ENCODE measurements around the gene TPK1.

Gene TPK1

DNA sequence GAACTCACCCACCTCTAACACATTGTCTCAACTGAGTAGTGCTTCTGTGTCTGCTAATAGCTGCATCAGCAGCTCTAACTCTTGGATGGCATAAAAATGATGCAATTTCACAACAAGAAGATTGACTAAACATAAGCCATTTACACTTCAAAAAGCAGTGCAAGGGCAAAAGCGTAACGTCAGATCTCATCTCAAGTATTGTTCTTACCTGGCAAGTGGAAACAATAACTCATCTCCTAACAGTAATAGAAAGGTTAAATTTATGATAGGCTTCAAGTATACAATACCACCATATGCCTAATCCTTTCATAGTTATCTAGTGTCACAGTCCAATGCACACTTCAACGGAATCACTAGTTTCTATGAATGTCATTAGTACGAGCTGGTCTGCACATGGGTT lies 14.8 kb downstream of the TPK1 start:
- H3K4me1 Mint-ChIP-seq, result peaks cover 4% of the 10 kb centered on the region
- TF ChIP-seq, protein P1, sequence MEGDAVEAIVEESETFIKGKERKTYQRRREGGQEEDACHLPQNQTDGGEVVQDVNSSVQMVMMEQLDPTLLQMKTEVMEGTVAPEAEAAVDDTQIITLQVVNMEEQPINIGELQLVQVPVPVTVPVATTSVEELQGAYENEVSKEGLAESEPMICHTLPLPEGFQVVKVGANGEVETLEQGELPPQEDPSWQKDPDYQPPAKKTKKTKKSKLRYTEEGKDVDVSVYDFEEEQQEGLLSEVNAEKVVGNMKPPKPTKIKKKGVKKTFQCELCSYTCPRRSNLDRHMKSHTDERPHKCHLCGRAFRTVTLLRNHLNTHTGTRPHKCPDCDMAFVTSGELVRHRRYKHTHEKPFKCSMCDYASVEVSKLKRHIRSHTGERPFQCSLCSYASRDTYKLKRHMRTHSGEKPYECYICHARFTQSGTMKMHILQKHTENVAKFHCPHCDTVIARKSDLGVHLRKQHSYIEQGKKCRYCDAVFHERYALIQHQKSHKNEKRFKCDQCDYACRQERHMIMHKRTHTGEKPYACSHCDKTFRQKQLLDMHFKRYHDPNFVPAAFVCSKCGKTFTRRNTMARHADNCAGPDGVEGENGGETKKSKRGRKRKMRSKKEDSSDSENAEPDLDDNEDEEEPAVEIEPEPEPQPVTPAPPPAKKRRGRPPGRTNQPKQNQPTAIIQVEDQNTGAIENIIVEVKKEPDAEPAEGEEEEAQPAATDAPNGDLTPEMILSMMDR (IDR thresholded peaks at IDR 0.05), result no peak
- H3K4me3 Mint-ChIP-seq, result no peak overlapping the region
- H3K27me3 Mint-ChIP-seq (ENCODE audit: low read depth, poor library complexity), result no peaks in the 10 kb centered on the region
- H3K9me3 Mint-ChIP-seq, result no peaks in the 10 kb centered on the region
- H3K36me3 Mint-ChIP-seq (ENCODE audit: low read depth), result no peaks in the 10 kb centered on the region
- no peak overlapping the region for H3K27ac Mint-ChIP-seq
- no peak for DNase-seq

DNA sequence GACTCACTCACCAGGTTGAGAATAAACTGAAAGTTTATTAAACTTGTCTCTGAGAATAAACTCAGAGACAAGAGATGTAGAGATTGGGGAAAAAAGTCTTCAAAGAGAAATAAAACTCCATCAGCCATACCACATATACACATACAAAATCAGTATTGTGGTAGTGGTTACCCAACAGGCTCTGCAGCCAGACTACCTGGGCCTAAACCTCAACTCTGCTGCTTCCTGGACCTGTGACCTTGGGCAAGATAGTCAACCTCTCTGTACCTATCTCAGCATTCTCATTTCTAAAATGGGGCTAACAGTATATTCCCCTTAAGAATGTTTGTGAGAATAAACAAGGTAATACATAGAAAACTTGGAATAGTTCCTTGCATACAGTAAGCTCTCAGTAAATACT lies 15.3 kb downstream of the TPK1 start:
- no peaks in the 10 kb centered on the region for H3K9me3 Mint-ChIP-seq
- H3K4me3 Mint-ChIP-seq, result no peak overlapping the region
- DNase-seq, result no peak
- peaks cover 4% of the 10 kb centered on the region for H3K4me1 Mint-ChIP-seq
- no peaks in the 10 kb centered on the region for H3K36me3 Mint-ChIP-seq (ENCODE audit: low read depth)
- no peak overlapping the region for H3K27ac Mint-ChIP-seq
- TF ChIP-seq, protein P1 (IDR thresholded peaks at IDR 0.05), result no peak
- H3K27me3 Mint-ChIP-seq (ENCODE audit: low read depth, poor library complexity), result no peaks in the 10 kb centered on the region

DNA sequence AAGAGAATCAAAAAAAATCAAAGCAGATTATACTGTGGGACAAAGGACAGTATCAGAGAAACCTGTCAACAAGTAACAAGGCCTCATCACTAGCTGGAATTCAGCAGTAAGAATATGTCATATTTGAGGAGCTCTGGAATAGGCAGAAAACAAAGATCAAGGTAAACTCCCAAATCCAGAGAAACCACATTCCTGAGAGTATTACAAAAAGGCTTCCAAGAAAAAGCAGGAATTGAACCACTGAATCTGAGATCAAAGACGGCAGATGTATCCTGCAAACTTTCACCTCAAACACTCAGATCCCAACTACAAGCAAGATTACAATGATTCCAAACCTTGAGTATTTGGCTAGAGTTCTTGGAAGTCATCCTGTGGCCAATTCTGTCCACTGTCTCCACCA lies 16.3 kb downstream of the TPK1 start:
- Mint-ChIP-seq H3K4me3 (no peak overlapping the region), H3K9me3 (no peaks in the 10 kb centered on the region), H3K27ac (no peak overlapping the region), H3K4me1 (peaks cover 4% of the 10 kb centered on the region), H3K27me3 (ENCODE audit: low read depth, poor library complexity) (no peaks in the 10 kb centered on the region), H3K36me3 (ENCODE audit: low read depth) (no peaks in the 10 kb centered on the region)
- TF ChIP-seq, protein P1 (IDR thresholded peaks at IDR 0.05), result no peak
- DNase-seq, result no peak

DNA sequence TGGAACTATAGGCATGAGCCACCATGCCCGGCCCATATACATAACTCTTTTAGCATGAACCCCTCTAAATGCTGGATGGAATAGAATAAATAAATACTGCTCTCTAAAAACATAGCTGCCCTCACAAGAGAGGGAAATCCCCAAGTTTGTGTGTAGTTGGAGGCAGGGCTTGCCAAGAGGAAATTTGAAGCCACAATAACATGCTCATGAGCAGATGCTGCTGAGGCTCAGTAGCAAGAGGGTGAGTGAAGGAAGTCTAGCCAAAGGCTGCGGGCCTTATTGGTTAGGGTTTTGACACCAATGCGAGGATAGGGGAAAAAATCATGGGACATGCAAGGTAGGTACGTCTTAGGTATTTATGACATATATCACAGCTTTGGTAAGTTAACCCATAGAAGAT lies 17.3 kb downstream of the TPK1 start:
- Mint-ChIP-seq H3K4me1 (peaks cover 4% of the 10 kb centered on the region), H3K4me3 (no peak overlapping the region), H3K27ac (no peak overlapping the region), H3K36me3 (ENCODE audit: low read depth) (no peaks in the 10 kb centered on the region), H3K27me3 (ENCODE audit: low read depth, poor library complexity) (no peaks in the 10 kb centered on the region), H3K9me3 (no peaks in the 10 kb centered on the region)
- DNase-seq, result no peak
- TF ChIP-seq, protein P1 (IDR thresholded peaks at IDR 0.05), result no peak

DNA sequence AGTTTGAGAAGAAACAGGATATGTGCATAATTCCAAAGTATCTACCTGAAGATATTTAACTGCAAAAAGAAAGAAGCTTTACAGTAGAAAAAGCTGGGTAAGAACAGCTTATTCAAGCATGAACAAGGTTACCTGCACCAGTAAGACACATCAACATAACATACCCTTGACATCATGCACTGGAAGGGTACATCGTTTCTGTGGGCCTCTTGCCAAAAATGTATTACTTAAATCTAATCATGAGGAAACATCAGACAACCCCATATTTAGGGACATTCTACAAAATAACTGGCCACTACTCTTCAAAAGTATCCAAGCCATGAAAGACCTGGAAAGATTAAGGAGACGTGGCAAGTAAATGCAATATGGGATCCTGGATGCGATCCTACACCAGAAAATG lies 18.9 kb downstream of the TPK1 start:
- Mint-ChIP-seq H3K4me3 (no peak overlapping the region), H3K27me3 (ENCODE audit: low read depth, poor library complexity) (no peaks in the 10 kb centered on the region), H3K9me3 (no peaks in the 10 kb centered on the region), H3K4me1 (peaks cover 4% of the 10 kb centered on the region), H3K36me3 (ENCODE audit: low read depth) (no peaks in the 10 kb centered on the region), H3K27ac (no peak overlapping the region)
- TF ChIP-seq, protein P1 (IDR thresholded peaks at IDR 0.05), result no peak
- DNase-seq, result no peak

DNA sequence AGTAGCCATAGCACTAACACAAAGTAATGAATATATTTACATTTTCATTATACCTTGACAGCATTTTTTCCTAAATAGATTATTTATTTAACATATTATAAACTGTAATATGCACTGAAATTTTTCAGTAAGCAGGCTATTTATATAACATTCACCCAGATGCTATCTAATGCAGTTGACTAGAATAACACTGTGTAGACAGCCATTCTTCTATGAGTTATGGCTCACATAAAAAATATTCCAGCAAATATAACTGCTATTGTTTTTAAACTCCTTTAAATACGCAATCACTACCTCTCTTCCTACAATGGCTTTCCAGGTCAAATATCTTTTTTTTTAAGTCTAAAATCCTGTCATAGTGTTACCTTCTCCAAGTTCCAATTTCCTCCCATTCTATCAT lies 21.6 kb downstream of the TPK1 start:
- H3K4me3 Mint-ChIP-seq, result no peak overlapping the region
- no peaks in the 10 kb centered on the region for H3K27me3 Mint-ChIP-seq (ENCODE audit: low read depth, poor library complexity)
- DNase-seq, result no peak
- peaks cover 9% of the 10 kb centered on the region for H3K4me1 Mint-ChIP-seq
- TF ChIP-seq, protein P1 (IDR thresholded peaks at IDR 0.05), result no peak
- no peaks in the 10 kb centered on the region for H3K9me3 Mint-ChIP-seq
- no peaks in the 10 kb centered on the region for H3K36me3 Mint-ChIP-seq (ENCODE audit: low read depth)
- H3K27ac Mint-ChIP-seq, result no peak overlapping the region
